Adrenal gland (tissue), 5 donors: ENCODE results near the gene DNAJC8.

Experiments used
- CTCF ChIP-seq, 6 experiments: fragments of 450-650 bp in 4 of 6; fragments of 200-600 bp in 2 of 6; sonication (generic) in 1 of 6; IDR thresholded peaks; 1 replicate in 5 of 6; 2 replicates in 1 of 6; pipeline versions ENCODE4 v1.5.1 to v1.8.0; 2016 to 2021; ENCODE audit warnings: antibody characterized with exemption in 6 of 6, mild to moderate bottlenecking in 2 of 6, moderate library complexity in 1 of 6
- POLR2A ChIP-seq, 2 donors: fragments of 450-650 bp; IDR thresholded peaks; one replicate each; pipeline ENCODE4 v1.6.1; 2017; ENCODE audit warnings: antibody characterized with exemption in 2 of 2, mild to moderate bottlenecking in 2 of 2, moderate library complexity in 1 of 2
- donor health status: DM: no; HTN: no; CAD: no.

- TF ChIP-seq CTCF (IDR thresholded peaks at IDR 0.05) (no peak), POLR2A (IDR thresholded peaks at IDR 0.05) (no peak)
Observed at GRCh38 chr1:28209700-28210099, 23.1 kb downstream of the DNAJC8 start.
